IMR-90 (cell line): ENCODE data around the gene AUTS2. TPM values are rescaled to one million over a fixed set of nuclear protein-coding genes. Genes with fewer than 3 reads are reported as not detected.

Experiments
- ATAC-seq: fragments of 200-7000 bp; cut with Tn5 transposase; 2 replicates; pipeline ENCODE4 v1.9.1; 2020; ENCODE audit warnings: low read depth, mild to moderate bottlenecking, moderate library complexity
- BruUV-seq: library from RNA; stranded (reverse); fragments of 400-500 nt; replicated peaks from 2 replicates; lab custom pipeline; 2021; lab: Mats Ljungman, UMichigan
- CTCF ChIA-PET: fragments of 300-600 bp; formaldehyde crosslinking; extraction: SDS; loops from one replicate; lab custom pipeline; 2021; ENCODE audit warnings: antibody characterized with exemption; lab: Yijun Ruan, JAX
- POLR2A ChIA-PET: fragments of 300-600 bp; sonication (Branson Sonifier 250); formaldehyde crosslinking; loops from one replicate; lab custom pipeline; 2022; ENCODE audit warnings: antibody characterized with exemption; ENCODE audit not compliant: unreplicated experiment; lab: Charles Lee
- DNase-seq: peaks from one replicate; pipeline ENCODE4 v3.0.0; 2013
- H2AFZ ChIP-seq: replicated peaks from 2 replicates; pipeline ENCODE3; 2013; ENCODE audit warnings: low read length, mild to moderate bottlenecking; ENCODE audit not compliant: poor library complexity
- H2AK5ac ChIP-seq: 2 replicates; pipeline ENCODE4 v1.6.1; 2013; ENCODE audit warnings: low read depth, low read length, inconsistent platforms
- H2AK9ac ChIP-seq: replicated peaks from 2 replicates; pipeline ENCODE3; 2013; ENCODE audit warnings: mild to moderate bottlenecking, low read depth, low read length, moderate library complexity; ENCODE audit not compliant: poor library complexity
- H2BK120ac ChIP-seq: 2 replicates; pipeline ENCODE4 v1.6.1; 2013; ENCODE audit warnings: low read depth, low read length, inconsistent platforms
- H2BK15ac ChIP-seq: 3 replicates; pipeline ENCODE4 v1.6.1; 2013; ENCODE audit warnings: low read depth, low read length, inconsistent platforms
- H2BK20ac ChIP-seq: 2 replicates; pipeline ENCODE4 v1.6.1; 2013; ENCODE audit warnings: low read depth, mild to moderate bottlenecking, inconsistent platforms, low read length, moderate library complexity
- H2BK5ac ChIP-seq: 2 replicates; pipeline ENCODE4 v1.6.1; 2013; ENCODE audit warnings: mild to moderate bottlenecking, low read depth, low read length, inconsistent platforms; ENCODE audit not compliant: poor library complexity, severe bottlenecking
- H3K14ac ChIP-seq: replicated peaks from 2 replicates; pipeline ENCODE4 v1.6.1; 2013; ENCODE audit warnings: low read depth, low read length, inconsistent platforms
- H3K18ac ChIP-seq: 2 replicates; pipeline ENCODE4 v1.6.1; 2013; ENCODE audit warnings: low read depth, low read length, control low read depth
- H3K23ac ChIP-seq: 2 replicates; pipeline ENCODE4 v1.6.1; 2013; ENCODE audit warnings: low read depth, low read length, inconsistent platforms
- H3K27ac ChIP-seq: 2 replicates; pipeline ENCODE4 v1.5.1; 2013; ENCODE audit warnings: mild to moderate bottlenecking, control low read depth, low read length; ENCODE audit not compliant: insufficient read depth
- H3K27me3 ChIP-seq: 2 replicates; pipeline ENCODE4 v1.6.1; 2013; ENCODE audit warnings: low read length; ENCODE audit not compliant: control insufficient read depth, insufficient read depth
- H3K36me3 ChIP-seq: 2 replicates; pipeline ENCODE4 v1.6.1; 2013; ENCODE audit warnings: low read length, mixed read lengths; ENCODE audit not compliant: control insufficient read depth, insufficient read depth
- H3K4ac ChIP-seq: 2 replicates; pipeline ENCODE4 v1.6.1; 2013; ENCODE audit warnings: low read depth, low read length, inconsistent platforms
- H3K4me1 ChIP-seq: 2 replicates; pipeline ENCODE4 v1.6.1; 2013; ENCODE audit warnings: low read length, mixed read lengths; ENCODE audit not compliant: control insufficient read depth, insufficient read depth
- H3K4me2 ChIP-seq: 2 replicates; pipeline ENCODE4 v1.6.1; 2013; ENCODE audit warnings: low read depth, mild to moderate bottlenecking, control low read depth, low read length, moderate library complexity
- H3K4me3 ChIP-seq: 2 replicates; pipeline ENCODE4 v1.5.1; 2013; ENCODE audit warnings: low read depth, mild to moderate bottlenecking, control low read depth, low read length, moderate library complexity; ENCODE audit not compliant: insufficient read depth
- H3K56ac ChIP-seq: 2 replicates; pipeline ENCODE4 v1.6.1; 2013; ENCODE audit warnings: low read length, inconsistent platforms; ENCODE audit not compliant: insufficient read depth; ENCODE audit errors: extremely low read depth
- H3K79me1 ChIP-seq, 2 experiments: 2 replicates each; pipeline ENCODE4 v1.6.1; 2013; ENCODE audit warnings: low read length in 2 of 2, inconsistent platforms in 1 of 2, low read depth in 1 of 2
- H3K9ac ChIP-seq: 2 replicates; pipeline ENCODE4 v1.6.1; 2013; ENCODE audit warnings: low read depth, low read length, control low read depth
- H3K9me1 ChIP-seq: 2 replicates; pipeline ENCODE4 v1.6.1; 2013; ENCODE audit warnings: low read length, inconsistent platforms; ENCODE audit not compliant: insufficient read depth
- H3K9me3 ChIP-seq: 2 replicates; pipeline ENCODE4 v1.6.1; 2013; ENCODE audit warnings: low read length; ENCODE audit not compliant: control insufficient read depth, insufficient read depth
- H4K20me1 ChIP-seq: 2 replicates; pipeline ENCODE4 v1.6.1; 2013; ENCODE audit warnings: low read length, inconsistent platforms; ENCODE audit not compliant: insufficient read depth
- H4K5ac ChIP-seq: 2 replicates; pipeline ENCODE4 v1.6.1; 2013; ENCODE audit warnings: mild to moderate bottlenecking, low read depth, low read length, control low read depth
- H4K8ac ChIP-seq, 2 experiments: 2 replicates each; pipeline ENCODE4 v1.6.1; 2013; ENCODE audit warnings: low read depth in 2 of 2, low read length in 2 of 2, control low read depth in 1 of 2, inconsistent platforms in 1 of 2
- H4K91ac ChIP-seq: 2 replicates; pipeline ENCODE4 v1.6.1; 2013; ENCODE audit warnings: low read depth, low read length, inconsistent platforms; ENCODE audit not compliant: insufficient read depth
- BHLHE40 ChIP-seq: fragments of 150-350 bp; IDR thresholded peaks from 2 replicates; pipeline ENCODE4 v1.6.1; 2016; ENCODE audit warnings: mild to moderate bottlenecking, low read depth, low read length
- FOS ChIP-seq: fragments of 150-350 bp; IDR thresholded peaks from 2 replicates; pipeline ENCODE4 v1.6.1; 2016; ENCODE audit warnings: low read depth, low read length
- MAZ ChIP-seq: IDR thresholded peaks from 2 replicates; pipeline ENCODE4 v1.6.1; 2012; ENCODE audit warnings: low read depth, mild to moderate bottlenecking, low read length, improper control_type of control experiment, moderate library complexity, borderline replicate concordance
- MXI1 ChIP-seq: IDR thresholded peaks from 2 replicates; pipeline ENCODE4 v1.6.1; 2012; ENCODE audit warnings: low read depth, mild to moderate bottlenecking, low read length, moderate library complexity, borderline replicate concordance
- POLR2A ChIP-seq: IDR thresholded peaks from 2 replicates; pipeline ENCODE4 v1.6.1; 2012; ENCODE audit warnings: mild to moderate bottlenecking, low read depth, low read length
- RCOR1 ChIP-seq: IDR thresholded peaks from 2 replicates; pipeline ENCODE4 v1.6.1; 2012; ENCODE audit warnings: mild to moderate bottlenecking, low read length, improper control_type of control experiment; ENCODE audit not compliant: insufficient replicate concordance
- SMC3 ChIP-seq: fragments of 150-350 bp; IDR thresholded peaks from 2 replicates; pipeline ENCODE4 v1.6.1; 2016; ENCODE audit warnings: low read depth, mild to moderate bottlenecking, antibody characterized with exemption, low read length, moderate library complexity
- WGBS, 2 experiments: methylation state at CpG; one replicate each; pipeline versions ENCODE4 v1.1.5 to v1.1.7; 2013; ENCODE audit warnings: missing lambda C conversion rate in 2 of 2; ENCODE audit not compliant: insufficient read length in 1 of 2; ENCODE audit errors: extremely low coverage in 2 of 2; 5-methylcytosine and 5-hydroxymethylcytosine counted together
- dilution Hi-C: fragments of 300-500 bp; cut with HindIII; formaldehyde crosslinking; loops from one replicate; pipeline ENCODE4 v1.14.3; 2018; ENCODE audit warnings: low sequenced_read_pairs; ENCODE audit not compliant: unreplicated experiment
- in situ Hi-C: fragments of 300-500 bp; cut with MboI; formaldehyde crosslinking; loops from 3 replicates; pipeline ENCODE4 v1.14.3; 2019; ENCODE audit warnings: low sequenced_read_pairs, inconsistent platforms, mixed read lengths
- intact Hi-C: fragments of 100-400 bp; cut with micrococcal nuclease; formaldehyde crosslinking; loops from 2 replicates; pipeline ENCODE4 v1.10.0; 2022
- polyA plus RNA-seq, 3 experiments: library from polyadenylated mRNA; depleted of rRNA; stranded (reverse); fragments of >200 nt; gene quantifications; 2 replicates each; pipeline ENCODE4 v1.2.3, GENCODE V29; 2012; ENCODE audit warnings: low replicate concordance in 1 of 3
- total RNA-seq: library from RNA; depleted of rRNA; stranded (reverse); fragments of >200 nt; gene quantifications from 2 replicates; pipeline ENCODE4 v1.2.3, GENCODE V29; 2012
- TF ChIP-seq, protein P1 (sequence below): fragments of 150-350 bp; IDR thresholded peaks from 2 replicates; pipeline ENCODE4 v1.6.1; 2017; ENCODE audit warnings: mild to moderate bottlenecking, antibody characterized with exemption, low read length, low read depth

AUTS2 gene
- total and polyA plus RNA-seq, 2 of the 4 experiments (the other 2 are of a cell fraction): 0.90 to 3.0 TPM

DNA sequence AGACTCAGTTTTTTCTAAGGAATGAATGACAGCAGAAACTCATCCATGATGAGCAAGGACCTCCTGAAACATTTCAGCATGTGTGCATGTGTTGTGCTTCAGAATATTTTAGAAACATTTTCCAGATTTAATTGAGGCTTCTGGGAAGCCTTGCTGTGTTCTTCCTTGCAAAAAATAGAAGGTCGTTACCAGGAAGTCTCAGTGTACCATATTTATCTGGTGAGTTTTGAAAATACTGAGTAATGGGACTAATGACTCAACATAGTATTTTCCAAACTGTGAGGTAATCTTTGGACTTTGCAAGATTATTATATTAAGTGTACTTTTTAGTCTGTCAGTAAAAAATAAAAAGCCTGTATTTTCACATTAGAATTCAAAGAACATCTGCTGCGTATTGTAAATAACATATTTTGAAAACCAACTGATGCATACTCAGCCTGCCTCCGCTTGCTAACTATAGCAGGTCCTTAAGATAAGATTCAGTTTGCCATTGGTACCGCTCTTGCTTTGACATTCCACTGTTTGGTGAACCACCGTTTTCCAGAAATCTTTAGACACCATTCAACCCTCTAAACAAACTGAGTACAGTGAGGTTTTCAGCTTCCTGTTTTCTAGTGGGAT, 794.1 kb downstream of the AUTS2 start:
- Histone ChIP-seq H2BK20ac (no peak overlapping the region), H3K4me2 (no peak overlapping the region), H3K4me3 (no peak overlapping the region), H3K4ac (no peak overlapping the region), H3K14ac (no peak overlapping the region), H3K27ac (no peak overlapping the region), H2AK9ac (no peak overlapping the region), H2BK5ac (no peak overlapping the region), H3K9me1 (no peaks in the 10 kb centered on the region), H4K20me1 (no peaks in the 10 kb centered on the region), H3K9ac (no peak overlapping the region), H2AFZ (no peak overlapping the region), H2BK120ac (no peak overlapping the region), H3K9me3 (no peaks in the 10 kb centered on the region), H3K23ac (no peak overlapping the region), H3K36me3 (no peaks in the 10 kb centered on the region), H4K91ac (no peak overlapping the region), H3K56ac (no peak overlapping the region), H3K4me1 (no peaks in the 10 kb centered on the region), H4K8ac (no peak overlapping the region), H3K27me3 (no peaks in the 10 kb centered on the region), H3K18ac (no peak overlapping the region), H4K5ac (no peak overlapping the region), H3K79me1 (no peaks in the 10 kb centered on the region), H2BK15ac (no peak overlapping the region), H2AK5ac (no peak overlapping the region)
- ChIA-PET CTCF (no interaction called here), POLR2A (no interaction called here)
- ATAC-seq: no peak
- BruUV-seq: no TSS peak
- no CpG with 5 or more reads among the region's 5 CpGs for WGBS, 2 experiments
- no peak for DNase-seq
- dilution Hi-C loops: no loop called here
- intact Hi-C loops: no loop called here
- TF ChIP-seq FOS (no peak), MAZ (no peak), BHLHE40 (no peak), POLR2A (no peak), MXI1 (no peak), RCOR1 (no peak), SMC3 (no peak)
- TF ChIP-seq, protein P1, sequence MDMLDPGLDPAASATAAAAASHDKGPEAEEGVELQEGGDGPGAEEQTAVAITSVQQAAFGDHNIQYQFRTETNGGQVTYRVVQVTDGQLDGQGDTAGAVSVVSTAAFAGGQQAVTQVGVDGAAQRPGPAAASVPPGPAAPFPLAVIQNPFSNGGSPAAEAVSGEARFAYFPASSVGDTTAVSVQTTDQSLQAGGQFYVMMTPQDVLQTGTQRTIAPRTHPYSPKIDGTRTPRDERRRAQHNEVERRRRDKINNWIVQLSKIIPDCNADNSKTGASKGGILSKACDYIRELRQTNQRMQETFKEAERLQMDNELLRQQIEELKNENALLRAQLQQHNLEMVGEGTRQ: no peak
- in situ Hi-C loops: no loop called here
